Body of pancreas (tissue), 4 donors: ENCODE results near the gene MLKL. TPM values are rescaled to one million over a fixed set of nuclear protein-coding genes. Genes with fewer than 3 reads are reported as not detected.

Experiments used
- ATAC-seq: fragments of 150-250 bp; one replicate; pipeline ENCODE4 v1.9.1; 2016
- DNase-seq, 4 donors: peaks; one replicate each; pipeline ENCODE4 v3.0.0-alpha.2; 2019
- H3K27ac ChIP-seq, 4 donors: fragments of 200-600 bp; sonication (generic); 1 replicate in 3 of 4; 2 replicates in 1 of 4; pipeline versions ENCODE4 v1.5.1 to v1.6.1; 2016 to 2019; ENCODE audit warnings: mild to moderate bottlenecking in 1 of 4, mixed read lengths in 1 of 4, moderate library complexity in 1 of 4
- H3K27me3 ChIP-seq, 2 donors: fragments of 200-600 bp; sonication (generic); one replicate each; pipeline ENCODE4 v1.6.0; 2016; ENCODE audit warnings: mild to moderate bottlenecking in 1 of 2
- H3K36me3 ChIP-seq, 2 donors: fragments of 200-600 bp; sonication (generic); replicated peaks in 1 of 2; 2 replicates each; pipeline ENCODE4 v1.5.1; 2016; ENCODE audit warnings: low read depth in 2 of 2; ENCODE audit not compliant: insufficient read depth in 1 of 2
- H3K4me1 ChIP-seq: fragments of 200-600 bp; sonication (generic); one replicate; pipeline ENCODE4 v1.6.0; 2016
- H3K4me3 ChIP-seq, 2 donors: fragments of 200-600 bp; sonication (generic); 1 replicate in 1 of 2; 2 replicates in 1 of 2; pipeline ENCODE4 v1.5.1; 2016 to 2019
- H3K9me3 ChIP-seq, 3 donors: fragments of 200-600 bp; sonication (generic); 1 replicate in 2 of 3; 2 replicates in 1 of 3; pipeline ENCODE4 v1.5.1; 2016
- POLR2A ChIP-seq, 3 donors: fragments of 450-650 bp; IDR thresholded peaks; one replicate each; pipeline ENCODE4 v1.6.1; 2016; ENCODE audit warnings: antibody characterized with exemption in 3 of 3, mild to moderate bottlenecking in 2 of 3
- WGBS, 2 donors: methylation state at CpG; one replicate each; pipeline ENCODE4 v1.1.5; 2017; 5-methylcytosine and 5-hydroxymethylcytosine counted together
- intact Hi-C: fragments of 100-400 bp; cut with DNase I; formaldehyde crosslinking; loops from one replicate; pipeline ENCODE4 v1.15.1; 2023
- total RNA-seq, 2 donors: library from RNA; depleted of rRNA; stranded (reverse); fragments of >200 nt; gene quantifications; one replicate each; pipeline ENCODE4 v1.1.0, GENCODE V29; 2016
- TF ChIP-seq, protein P1 (sequence below), 7 experiments: fragments of 450-650 bp in 4 of 7; fragments of 200-600 bp in 3 of 7; sonication (generic) in 3 of 7; IDR thresholded peaks; one replicate each; pipeline ENCODE4 v1.5.1; 2016 to 2019; ENCODE audit warnings: antibody characterized with exemption in 7 of 7

MLKL gene
- total RNA-seq, 2 donors from 2014 or later, result 10.9 to 16.8 TPM

DNA sequence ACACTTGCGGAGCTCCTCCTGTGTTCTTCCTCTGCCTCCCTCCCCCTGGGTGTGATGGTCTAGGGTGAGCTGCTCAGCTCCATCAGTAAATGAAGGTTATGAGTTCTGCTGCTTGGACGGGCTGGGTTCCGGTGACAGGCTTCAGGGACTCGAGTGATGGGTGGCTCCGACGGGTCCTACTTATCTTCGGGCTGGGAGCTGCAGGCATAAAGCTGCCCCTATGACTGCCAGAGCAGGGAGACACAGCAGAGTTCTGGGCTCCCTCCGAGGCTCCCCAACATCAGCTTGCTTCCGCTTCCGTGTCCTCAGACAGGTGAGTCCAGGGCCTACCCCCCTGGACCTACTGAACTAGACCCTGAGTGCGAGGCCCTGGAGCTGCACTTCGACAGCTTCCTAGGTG lies 11.3 kb upstream of the MLKL start:
- DNase-seq, result no peak
- no peak for ATAC-seq

DNA sequence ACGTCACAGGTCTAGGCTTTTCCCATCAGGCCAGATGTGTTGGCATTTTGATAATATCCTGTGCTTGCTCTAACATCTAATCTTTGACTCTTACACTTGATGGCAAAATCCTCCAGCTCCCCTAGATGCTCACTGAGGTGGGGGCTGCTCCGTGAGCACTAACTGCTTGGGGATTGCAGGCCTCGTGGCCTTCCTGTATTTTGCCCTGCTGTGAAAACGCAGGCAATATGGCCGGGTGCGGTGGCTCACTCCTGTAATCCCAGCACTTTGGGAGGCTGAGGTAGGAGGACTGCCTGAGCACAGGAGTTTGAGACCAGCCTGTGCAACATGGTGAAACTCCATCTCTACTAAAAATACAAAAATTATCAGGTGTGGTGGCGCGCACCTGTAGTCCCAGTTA lies 9.7 kb upstream of the MLKL start:
- intact Hi-C loops, result loop anchor here (5.0 kb wide), 1 partner anchor 147 kb away; no protein-coding TSS in a partner anchor
- 96 to 98% methylated on average over 8 of the region's 8 CpGs for WGBS, 2 donors

More for the DNA sequence above, 11.3 kb upstream of the MLKL start:
- Histone ChIP-seq H3K9me3 (no peaks in the 10 kb centered on the region), H3K4me1 (no peaks in the 10 kb centered on the region), H3K36me3 (no peaks in the 10 kb centered on the region), H3K27ac (no peak overlapping the region), H3K4me3 (no peak overlapping the region), H3K27me3 (no peaks in the 10 kb centered on the region)
- 89 to 91% methylated on average over 4 to 12 of the region's 12 CpGs for WGBS, 2 donors
- TF ChIP-seq POLR2A (IDR thresholded peaks at IDR 0.05), result no peak
- intact Hi-C loops, result loop anchor here (5.0 kb wide), 1 partner anchor 145 kb away; no protein-coding TSS in a partner anchor

DNA sequence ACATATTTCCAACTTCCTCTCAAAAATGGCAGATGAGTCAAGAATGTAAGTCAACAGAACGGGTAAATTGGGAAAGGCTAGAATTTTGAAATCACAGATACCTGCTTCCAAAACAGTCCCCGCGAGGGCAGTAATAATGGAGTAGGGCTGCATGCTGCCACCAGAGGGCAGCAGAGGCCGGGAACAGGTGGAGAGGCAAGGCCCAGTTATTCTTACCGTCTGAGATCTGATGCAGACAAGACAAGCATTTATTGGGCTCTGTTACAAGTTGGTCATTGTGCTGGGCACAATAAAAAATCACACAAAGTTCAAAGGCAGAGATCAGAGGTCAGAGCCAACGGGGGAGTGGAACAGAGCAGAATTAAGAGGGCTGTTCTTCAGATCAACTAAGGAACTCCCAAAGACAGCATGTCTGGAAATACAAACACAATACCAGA lies 8.8 kb upstream of the MLKL start:
- no peaks in the 10 kb centered on the region for H3K27me3 ChIP-seq
- intact Hi-C loops, result loop anchor here (10.0 kb wide), 1 partner anchor 405 kb away; the partner anchor contains the start of gene LDHD

More for the DNA sequence above, 9.7 kb upstream of the MLKL start:
- Histone ChIP-seq H3K27ac (no peak overlapping the region), H3K4me3 (no peak overlapping the region), H3K4me1 (no peaks in the 10 kb centered on the region), H3K36me3 (no peaks in the 10 kb centered on the region), H3K9me3 (no peaks in the 10 kb centered on the region), H3K27me3 (no peaks in the 10 kb centered on the region)
- no peak for TF ChIP-seq POLR2A (IDR thresholded peaks at IDR 0.05)
- TF ChIP-seq, protein P1, sequence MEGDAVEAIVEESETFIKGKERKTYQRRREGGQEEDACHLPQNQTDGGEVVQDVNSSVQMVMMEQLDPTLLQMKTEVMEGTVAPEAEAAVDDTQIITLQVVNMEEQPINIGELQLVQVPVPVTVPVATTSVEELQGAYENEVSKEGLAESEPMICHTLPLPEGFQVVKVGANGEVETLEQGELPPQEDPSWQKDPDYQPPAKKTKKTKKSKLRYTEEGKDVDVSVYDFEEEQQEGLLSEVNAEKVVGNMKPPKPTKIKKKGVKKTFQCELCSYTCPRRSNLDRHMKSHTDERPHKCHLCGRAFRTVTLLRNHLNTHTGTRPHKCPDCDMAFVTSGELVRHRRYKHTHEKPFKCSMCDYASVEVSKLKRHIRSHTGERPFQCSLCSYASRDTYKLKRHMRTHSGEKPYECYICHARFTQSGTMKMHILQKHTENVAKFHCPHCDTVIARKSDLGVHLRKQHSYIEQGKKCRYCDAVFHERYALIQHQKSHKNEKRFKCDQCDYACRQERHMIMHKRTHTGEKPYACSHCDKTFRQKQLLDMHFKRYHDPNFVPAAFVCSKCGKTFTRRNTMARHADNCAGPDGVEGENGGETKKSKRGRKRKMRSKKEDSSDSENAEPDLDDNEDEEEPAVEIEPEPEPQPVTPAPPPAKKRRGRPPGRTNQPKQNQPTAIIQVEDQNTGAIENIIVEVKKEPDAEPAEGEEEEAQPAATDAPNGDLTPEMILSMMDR (IDR thresholded peaks at IDR 0.05), result no peak
- DNase-seq (no peak), ATAC-seq (no peak)

DNA sequence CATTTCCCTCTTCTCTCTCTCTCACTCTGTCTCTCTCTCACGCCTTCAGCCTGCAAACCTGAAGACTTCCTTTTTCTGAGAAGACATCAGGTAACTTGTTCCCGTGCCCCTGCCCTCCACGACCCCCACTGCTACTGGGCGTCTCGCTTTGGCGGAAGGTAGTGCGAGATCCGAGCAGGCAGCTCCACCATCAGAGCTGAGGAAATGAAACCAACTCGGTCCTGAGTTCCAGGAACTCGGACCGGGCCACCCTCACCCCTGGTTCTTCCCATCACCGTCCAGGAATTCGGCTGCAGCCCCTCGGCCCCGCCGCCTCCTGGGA lies 585 bp downstream of the MLKL start:
- intact Hi-C loops, result loop anchor here (10.0 kb wide), 1 partner anchor 415 kb away; the partner anchor contains the start of gene LDHD
- ATAC-seq, result peak; percentile 10
- Histone ChIP-seq H3K27ac (peak overlapping the region; percentile 10 to 93 (median 90)), H3K4me1 (peaks cover 31% of the 10 kb centered on the region), H3K27me3 (no peaks in the 10 kb centered on the region), H3K9me3 (no peaks in the 10 kb centered on the region), H3K36me3 (peaks cover 0 to 2% of the 10 kb centered on the region in 2 donors), H3K4me3 (peak overlapping the region; percentile 73 to 80)
- 2 to 3% methylated on average over 16 of the region's 16 CpGs for WGBS, 2 donors
- TF ChIP-seq, protein P1 (IDR thresholded peaks at IDR 0.05), result no peak
- no peak for TF ChIP-seq POLR2A (IDR thresholded peaks at IDR 0.05)
- peak in 1 of 4 donors; percentile 34 for DNase-seq

More for the DNA sequence above, 8.8 kb upstream of the MLKL start:
- Histone ChIP-seq H3K4me1 (no peaks in the 10 kb centered on the region), H3K9me3 (no peaks in the 10 kb centered on the region), H3K4me3 (no peak overlapping the region), H3K36me3 (no peaks in the 10 kb centered on the region), H3K27ac (no peak overlapping the region)
- peak; percentile 97 for ATAC-seq
- WGBS, 2 donors, result 1 to 2% methylated on average over 6 of the region's 6 CpGs
- peak; percentile 78 to 86 (median 83) for DNase-seq
- TF ChIP-seq POLR2A (IDR thresholded peaks at IDR 0.05), result no peak
- TF ChIP-seq, protein P1 (IDR thresholded peaks at IDR 0.05), result peak; percentile 87 to 98 (median 96)

DNA sequence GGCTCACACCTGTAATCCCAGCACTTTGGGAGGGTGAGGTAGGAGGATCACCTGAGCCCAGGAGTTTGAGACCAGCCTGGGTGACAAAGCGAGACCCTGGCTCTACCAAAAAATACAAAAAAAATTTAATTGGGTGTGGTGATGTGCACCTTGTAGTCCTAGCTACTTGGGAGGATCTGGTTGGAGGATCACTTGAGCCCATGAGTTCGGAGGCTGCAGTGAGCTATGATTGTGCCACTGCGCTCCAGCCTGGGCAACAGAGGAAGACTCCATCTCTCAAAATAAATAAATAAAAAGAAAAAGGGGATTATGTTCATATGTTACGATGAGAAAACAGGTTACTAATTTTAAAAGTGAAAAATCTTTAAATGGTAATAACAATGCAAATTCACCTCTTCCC lies 996 bp downstream of the MLKL start:
- 56 to 62% methylated on average over 4 of the region's 4 CpGs for WGBS, 2 donors
- no peaks in the 10 kb centered on the region for H3K27me3 ChIP-seq
- DNase-seq (no peak), ATAC-seq (no peak)
- intact Hi-C loops, result loop anchor here (10.0 kb wide), 1 partner anchor 415 kb away; the partner anchor contains the start of gene LDHD
- H3K27ac ChIP-seq, result peak overlapping the region in 2 of 4 donors; percentile 90 to 91
- peak overlapping the region in 1 of 2 donors; percentile 80 for H3K4me3 ChIP-seq
- no peaks in the 10 kb centered on the region for H3K9me3 ChIP-seq
- peaks cover 0 to 4% of the 10 kb centered on the region in 2 donors for H3K36me3 ChIP-seq
- TF ChIP-seq POLR2A (IDR thresholded peaks at IDR 0.05), result no peak
- TF ChIP-seq, protein P1 (IDR thresholded peaks at IDR 0.05), result no peak
- peaks cover 31% of the 10 kb centered on the region for H3K4me1 ChIP-seq
